Medulla oblongata (tissue), 1 donor: ENCODE measurements around the gene HECW1.

Source experiments
- DNase-seq: peaks from one replicate; pipeline ENCODE4 v3.0.0-alpha.2; 2015; ENCODE audit errors: extremely low spot score

HECW1 gene

GRCh38 chr7:43612128-43612527, 499.7 kb downstream of the HECW1 start:
- DNase-seq: no peak

- DNase-seq: peak; percentile 25
Observed at GRCh38 chr7:43612599-43613589, 500.4 kb downstream of the HECW1 start.
